ENCODE data around the gene PTPRT.

The PTPRT gene

GRCh38 chr20:42553374-42553773, 636.3 kb downstream of the PTPRT start:
- no peak for TF ChIP-seq CTCF (conservative IDR thresholded peaks at IDR 0.05; ENCODE audit: control insufficient read depth, insufficient read depth, low read depth, low read length)
- DNase-seq (ENCODE audit: low read depth) = no peak
- no peak overlapping the region for H3K4me3 ChIP-seq (ENCODE audit: control insufficient read depth, low read depth, low read length)

- DNase-seq (ENCODE audit: low read depth) = no peak
- TF ChIP-seq CTCF (conservative IDR thresholded peaks at IDR 0.05; ENCODE audit: control insufficient read depth, insufficient read depth, low read depth, low read length) = no peak
- H3K4me3 ChIP-seq (ENCODE audit: control insufficient read depth, low read depth, low read length) = no peak overlapping the region
Measured at GRCh38 chr20:42549496-42549895, 640.2 kb downstream of the PTPRT start.

- TF ChIP-seq CTCF (conservative IDR thresholded peaks at IDR 0.05; ENCODE audit: control insufficient read depth, insufficient read depth, low read depth, low read length) = no peak
- DNase-seq (ENCODE audit: low read depth) = no peak
- no peak overlapping the region for H3K4me3 ChIP-seq (ENCODE audit: control insufficient read depth, low read depth, low read length)
Measured at GRCh38 chr20:42544926-42545325, 644.8 kb downstream of the PTPRT start.

DNA sequence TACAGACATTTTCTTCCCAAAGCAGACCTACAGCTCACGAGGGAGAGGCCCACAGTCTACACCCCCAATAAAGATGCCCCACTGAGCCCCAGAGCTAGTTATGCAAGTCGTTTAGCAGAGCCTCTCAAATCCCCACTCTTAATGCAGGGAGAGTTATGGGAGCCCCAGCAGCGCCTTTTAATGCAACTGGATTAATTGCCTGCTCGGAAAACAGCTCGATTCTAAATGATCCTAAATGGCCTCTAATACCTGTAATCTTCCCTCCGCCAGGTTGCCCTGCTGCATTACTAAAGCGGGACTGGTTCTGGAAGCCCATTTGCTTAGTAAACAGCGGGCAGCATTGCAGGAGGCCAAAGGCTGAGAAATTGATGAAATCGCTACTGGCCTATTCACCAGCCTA, 656.9 kb downstream of the PTPRT start:
- TF ChIP-seq CTCF (conservative IDR thresholded peaks at IDR 0.05; ENCODE audit: control insufficient read depth, insufficient read depth, low read depth, low read length) = no peak
- no peak overlapping the region for H3K4me3 ChIP-seq (ENCODE audit: control insufficient read depth, low read depth, low read length)
- DNase-seq (ENCODE audit: low read depth) = no peak

DNA sequence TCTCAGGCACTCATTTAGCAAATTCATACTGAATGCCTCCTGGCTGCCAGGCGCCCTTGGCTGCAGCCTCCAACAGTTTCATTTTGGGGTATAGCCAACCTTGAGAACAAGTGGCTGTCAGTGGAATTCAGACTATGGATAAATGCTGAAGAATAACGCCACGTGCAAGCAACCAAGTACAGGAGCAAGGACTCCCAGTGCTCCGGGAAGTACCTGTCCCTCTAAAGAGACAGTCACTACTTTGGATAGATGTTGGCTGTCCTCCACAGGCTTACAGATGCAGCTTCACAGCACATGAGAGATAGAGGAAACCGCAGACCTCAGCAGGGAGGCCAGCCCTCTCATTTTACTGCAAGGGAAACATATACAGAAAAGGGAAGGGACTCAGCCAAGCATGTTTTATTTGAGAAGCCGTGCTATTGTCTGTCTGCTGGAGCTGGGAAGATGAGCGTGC, 658.2 kb downstream of the PTPRT start:
- H3K4me3 ChIP-seq (ENCODE audit: control insufficient read depth, low read depth, low read length) = no peak overlapping the region
- DNase-seq (ENCODE audit: low read depth) = no peak
- TF ChIP-seq CTCF (conservative IDR thresholded peaks at IDR 0.05; ENCODE audit: control insufficient read depth, insufficient read depth, low read depth, low read length) = no peak

DNA sequence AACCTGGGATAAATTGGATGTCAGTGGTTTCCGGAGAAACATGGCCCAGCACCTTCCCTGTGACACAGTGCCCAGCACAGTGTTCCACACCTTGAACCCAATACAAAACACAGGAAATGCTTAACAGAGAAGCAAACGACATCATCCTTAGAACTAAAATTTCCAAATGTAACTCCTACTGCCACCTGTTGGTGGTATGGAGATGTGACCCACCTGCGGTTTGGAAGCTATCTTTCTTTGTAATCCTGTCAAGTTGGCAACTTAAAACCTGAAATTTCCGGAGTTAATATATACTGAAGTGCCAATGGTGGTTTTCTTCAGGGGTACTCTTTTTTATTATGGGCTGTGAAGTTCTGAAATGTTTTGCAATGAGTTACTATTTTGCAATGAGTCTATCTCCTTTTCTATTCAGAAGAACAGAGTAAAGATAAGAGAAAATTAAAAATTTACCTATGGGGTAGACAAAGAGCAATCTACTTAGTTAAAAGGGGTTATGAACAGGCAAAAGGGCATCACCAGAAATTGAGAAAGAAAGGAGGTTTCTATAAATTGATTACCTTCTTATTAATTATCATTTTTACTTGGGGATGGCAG, 658.8 kb downstream of the PTPRT start:
- no peak overlapping the region for H3K4me3 ChIP-seq (ENCODE audit: control insufficient read depth, low read depth, low read length)
- peak; percentile 27 for TF ChIP-seq CTCF (conservative IDR thresholded peaks at IDR 0.05; ENCODE audit: control insufficient read depth, insufficient read depth, low read depth, low read length)
- peak; percentile 4 for DNase-seq (ENCODE audit: low read depth)

DNA sequence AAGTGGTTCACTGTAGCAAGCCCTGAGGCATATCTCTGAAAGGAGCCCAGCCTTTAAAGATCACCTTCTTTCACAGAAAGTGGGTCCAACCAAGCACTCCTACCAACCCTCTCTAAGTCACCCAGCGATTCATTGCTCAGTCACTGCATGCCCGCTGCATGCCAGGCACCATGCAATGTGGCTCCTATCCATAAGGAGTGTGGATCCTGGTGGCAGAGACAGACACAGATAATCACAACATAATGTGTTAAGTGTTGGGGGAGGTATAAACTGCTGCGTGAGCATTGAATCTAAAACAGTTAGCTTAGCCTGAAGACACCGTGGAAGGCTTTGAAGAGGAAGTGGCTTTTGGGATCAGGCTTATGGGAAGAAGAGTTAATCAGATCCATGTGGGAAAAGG, 659.5 kb downstream of the PTPRT start:
- H3K4me3 ChIP-seq (ENCODE audit: control insufficient read depth, low read depth, low read length) = no peak overlapping the region
- no peak for TF ChIP-seq CTCF (conservative IDR thresholded peaks at IDR 0.05; ENCODE audit: control insufficient read depth, insufficient read depth, low read depth, low read length)
- DNase-seq (ENCODE audit: low read depth) = no peak
